Tibial artery (tissue), 4 donors: ENCODE data around the gene MUC2.

Source experiments
- DNase-seq, 2 donors: peaks; one replicate each; pipeline ENCODE4 v3.0.0-alpha.2; 2019
- H3K27ac ChIP-seq, 2 donors: fragments of 200-600 bp; sonication (generic) in 1 of 2; 1 replicate in 1 of 2; 2 replicates in 1 of 2; pipeline ENCODE4 v1.5.1; 2018 to 2019; ENCODE audit warnings: mild to moderate bottlenecking in 1 of 2
- H3K27me3 ChIP-seq, 2 donors: fragments of 200-600 bp; sonication (generic) in 1 of 2; one replicate each; pipeline versions ENCODE4 v1.5.1 to v1.6.0; 2016 to 2019
- H3K36me3 ChIP-seq, 3 donors: fragments of 200-600 bp; sonication (generic) in 2 of 3; one replicate each; pipeline ENCODE4 v1.5.1; 2016 to 2019; ENCODE audit warnings: mild to moderate bottlenecking in 2 of 3
- H3K4me1 ChIP-seq, 4 donors: fragments of 200-600 bp; sonication (generic) in 2 of 4; 1 replicate in 3 of 4; 2 replicates in 1 of 4; pipeline ENCODE4 v1.5.1; 2016 to 2019
- H3K4me3 ChIP-seq, 2 donors: fragments of 200-600 bp; sonication (generic) in 1 of 2; 1 replicate in 1 of 2; 2 replicates in 1 of 2; pipeline ENCODE4 v1.5.1; 2018 to 2019; ENCODE audit warnings: mild to moderate bottlenecking in 2 of 2
- H3K9me3 ChIP-seq, 3 donors: fragments of 200-600 bp; sonication (generic) in 1 of 3; one replicate each; pipeline ENCODE4 v1.5.1; 2016 to 2019
- intact Hi-C: fragments of 100-400 bp; cut with DNase I; formaldehyde crosslinking; loops from one replicate; pipeline ENCODE4 v1.15.0; 2023; ENCODE audit warnings: low total_unique reads
- TF ChIP-seq, protein P1 (sequence below), 2 experiments: fragments of 200-600 bp in 1 of 2; fragments of 450-650 bp in 1 of 2; IDR thresholded peaks; one replicate each; pipeline ENCODE4 v1.5.1; 2017 to 2019; ENCODE audit warnings: antibody characterized with exemption in 2 of 2, mild to moderate bottlenecking in 1 of 2, moderate library complexity in 1 of 2

The MUC2 gene

DNA sequence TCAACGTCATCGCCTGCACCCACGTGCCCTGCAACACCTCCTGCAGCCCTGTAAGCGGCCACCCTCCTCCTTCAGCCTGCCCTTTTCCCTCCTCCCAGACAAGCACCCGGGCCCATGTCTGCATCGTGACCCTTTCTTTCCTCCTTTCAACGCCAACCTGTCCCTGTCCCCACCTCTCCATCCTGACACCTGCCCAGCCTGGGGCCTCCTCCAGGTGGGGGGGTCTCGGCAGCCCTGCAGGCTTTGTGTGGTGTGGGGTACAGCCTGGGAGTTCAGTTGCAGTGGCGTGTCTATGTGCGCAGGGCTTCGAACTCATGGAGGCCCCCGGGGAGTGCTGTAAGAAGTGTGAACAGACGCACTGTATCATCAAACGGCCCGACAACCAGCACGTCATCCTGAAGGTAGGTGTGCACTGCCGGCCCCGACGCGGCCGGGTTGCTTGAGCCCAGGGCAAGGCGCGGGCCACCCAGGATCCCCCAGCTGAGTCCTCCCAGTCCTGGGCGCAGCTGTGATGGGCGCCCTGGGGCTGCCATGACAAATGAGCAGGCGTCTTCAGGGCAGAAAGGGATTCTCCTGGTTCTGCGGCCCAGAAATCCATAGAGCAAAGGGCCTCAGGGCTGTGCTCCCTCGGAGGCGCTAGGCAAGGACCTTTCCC is 33.7 kb downstream of the MUC2 start:
- TF ChIP-seq, protein P1, sequence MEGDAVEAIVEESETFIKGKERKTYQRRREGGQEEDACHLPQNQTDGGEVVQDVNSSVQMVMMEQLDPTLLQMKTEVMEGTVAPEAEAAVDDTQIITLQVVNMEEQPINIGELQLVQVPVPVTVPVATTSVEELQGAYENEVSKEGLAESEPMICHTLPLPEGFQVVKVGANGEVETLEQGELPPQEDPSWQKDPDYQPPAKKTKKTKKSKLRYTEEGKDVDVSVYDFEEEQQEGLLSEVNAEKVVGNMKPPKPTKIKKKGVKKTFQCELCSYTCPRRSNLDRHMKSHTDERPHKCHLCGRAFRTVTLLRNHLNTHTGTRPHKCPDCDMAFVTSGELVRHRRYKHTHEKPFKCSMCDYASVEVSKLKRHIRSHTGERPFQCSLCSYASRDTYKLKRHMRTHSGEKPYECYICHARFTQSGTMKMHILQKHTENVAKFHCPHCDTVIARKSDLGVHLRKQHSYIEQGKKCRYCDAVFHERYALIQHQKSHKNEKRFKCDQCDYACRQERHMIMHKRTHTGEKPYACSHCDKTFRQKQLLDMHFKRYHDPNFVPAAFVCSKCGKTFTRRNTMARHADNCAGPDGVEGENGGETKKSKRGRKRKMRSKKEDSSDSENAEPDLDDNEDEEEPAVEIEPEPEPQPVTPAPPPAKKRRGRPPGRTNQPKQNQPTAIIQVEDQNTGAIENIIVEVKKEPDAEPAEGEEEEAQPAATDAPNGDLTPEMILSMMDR (IDR thresholded peaks at IDR 0.05) = no peak
- H3K36me3 ChIP-seq = no peaks in the 10 kb centered on the region
- no peaks in the 10 kb centered on the region for H3K9me3 ChIP-seq
- intact Hi-C loops = no loop called here
- no peaks in the 10 kb centered on the region for H3K4me1 ChIP-seq
- no peak overlapping the region for H3K4me3 ChIP-seq
- no peak overlapping the region for H3K27ac ChIP-seq
- H3K27me3 ChIP-seq = peaks cover 0 to 66% of the 10 kb centered on the region in 2 donors
- DNase-seq = no peak

DNA sequence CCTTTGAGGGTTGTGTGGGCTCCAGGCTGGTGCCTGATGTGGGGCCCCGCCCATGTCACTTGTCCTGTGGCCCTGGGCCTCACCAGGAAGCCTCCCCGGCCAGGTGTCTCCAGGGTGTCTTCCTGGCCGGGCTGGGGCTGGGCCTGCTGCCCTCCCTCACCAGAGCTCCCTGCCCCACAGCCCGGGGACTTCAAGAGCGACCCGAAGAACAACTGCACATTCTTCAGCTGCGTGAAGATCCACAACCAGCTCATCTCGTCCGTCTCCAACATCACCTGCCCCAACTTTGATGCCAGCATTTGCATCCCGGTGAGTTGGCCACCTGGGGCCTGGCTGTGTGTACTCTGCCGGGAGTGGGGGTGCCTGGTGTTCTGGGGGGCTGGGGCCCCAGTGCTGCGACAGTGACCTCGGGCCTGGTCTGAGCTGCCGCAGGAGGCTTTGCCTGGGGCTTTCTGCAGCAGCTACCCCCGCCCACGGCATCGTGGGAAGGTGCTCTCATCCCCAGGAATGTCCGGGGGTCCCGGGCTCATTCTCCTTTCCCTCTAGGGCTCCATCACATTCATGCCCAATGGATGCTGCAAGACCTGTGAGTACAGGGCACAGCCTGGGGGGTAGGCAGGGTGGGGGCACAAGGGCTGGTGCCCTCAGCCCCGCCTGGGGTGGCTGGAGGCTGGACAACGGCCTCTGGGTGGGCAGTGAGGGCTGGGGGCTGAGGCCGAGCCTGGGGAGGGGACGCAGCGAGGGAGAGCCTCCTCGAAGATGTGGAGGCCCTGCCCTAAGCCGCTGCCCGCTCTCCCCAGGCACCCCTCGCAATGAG is 34.6 kb downstream of the MUC2 start:
- TF ChIP-seq, protein P1 (IDR thresholded peaks at IDR 0.05) = no peak
- Histone ChIP-seq H3K4me3 (no peak overlapping the region), H3K4me1 (no peaks in the 10 kb centered on the region), H3K27ac (no peak overlapping the region), H3K27me3 (peaks cover 0 to 66% of the 10 kb centered on the region in 2 donors), H3K9me3 (no peaks in the 10 kb centered on the region), H3K36me3 (no peaks in the 10 kb centered on the region)
- DNase-seq = no peak
- intact Hi-C loops = no loop called here

DNA sequence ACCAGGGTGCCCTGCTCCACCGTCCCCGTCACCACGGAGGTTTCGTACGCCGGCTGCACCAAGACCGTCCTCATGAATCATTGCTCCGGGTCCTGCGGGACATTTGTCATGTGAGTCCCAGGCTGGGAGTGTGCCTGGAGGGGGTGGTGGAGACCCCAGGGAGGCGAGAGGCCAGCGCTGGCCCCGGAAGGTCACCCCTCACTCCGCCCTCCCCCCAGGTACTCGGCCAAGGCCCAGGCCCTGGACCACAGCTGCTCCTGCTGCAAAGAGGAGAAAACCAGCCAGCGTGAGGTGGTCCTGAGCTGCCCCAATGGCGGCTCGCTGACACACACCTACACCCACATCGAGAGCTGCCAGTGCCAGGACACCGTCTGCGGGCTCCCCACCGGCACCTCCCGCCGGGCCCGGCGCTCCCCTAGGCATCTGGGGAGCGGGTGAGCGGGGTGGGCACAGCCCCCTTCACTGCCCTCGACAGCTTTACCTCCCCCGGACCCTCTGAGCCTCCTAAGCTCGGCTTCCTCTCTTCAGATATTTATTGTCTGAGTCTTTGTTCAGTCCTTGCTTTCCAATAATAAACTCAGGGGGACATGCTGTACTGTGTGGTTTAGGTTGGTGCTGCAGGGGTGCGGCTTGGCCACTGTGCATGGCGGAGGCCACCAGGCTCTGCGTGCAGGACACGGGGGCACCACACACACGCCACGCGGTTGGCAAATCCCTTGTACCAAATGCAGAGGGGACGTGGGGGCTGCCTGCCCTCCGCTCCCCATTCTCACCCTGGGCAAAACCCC is 35.4 kb downstream of the MUC2 start:
- peak in 1 of 2 donors; percentile 34 for DNase-seq
- Histone ChIP-seq H3K4me1 (no peaks in the 10 kb centered on the region), H3K4me3 (no peak overlapping the region), H3K9me3 (no peaks in the 10 kb centered on the region), H3K27ac (no peak overlapping the region), H3K27me3 (peaks cover 0 to 64% of the 10 kb centered on the region in 2 donors), H3K36me3 (no peaks in the 10 kb centered on the region)
- intact Hi-C loops = no loop called here
- TF ChIP-seq, protein P1 (IDR thresholded peaks at IDR 0.05) = no peak

DNA sequence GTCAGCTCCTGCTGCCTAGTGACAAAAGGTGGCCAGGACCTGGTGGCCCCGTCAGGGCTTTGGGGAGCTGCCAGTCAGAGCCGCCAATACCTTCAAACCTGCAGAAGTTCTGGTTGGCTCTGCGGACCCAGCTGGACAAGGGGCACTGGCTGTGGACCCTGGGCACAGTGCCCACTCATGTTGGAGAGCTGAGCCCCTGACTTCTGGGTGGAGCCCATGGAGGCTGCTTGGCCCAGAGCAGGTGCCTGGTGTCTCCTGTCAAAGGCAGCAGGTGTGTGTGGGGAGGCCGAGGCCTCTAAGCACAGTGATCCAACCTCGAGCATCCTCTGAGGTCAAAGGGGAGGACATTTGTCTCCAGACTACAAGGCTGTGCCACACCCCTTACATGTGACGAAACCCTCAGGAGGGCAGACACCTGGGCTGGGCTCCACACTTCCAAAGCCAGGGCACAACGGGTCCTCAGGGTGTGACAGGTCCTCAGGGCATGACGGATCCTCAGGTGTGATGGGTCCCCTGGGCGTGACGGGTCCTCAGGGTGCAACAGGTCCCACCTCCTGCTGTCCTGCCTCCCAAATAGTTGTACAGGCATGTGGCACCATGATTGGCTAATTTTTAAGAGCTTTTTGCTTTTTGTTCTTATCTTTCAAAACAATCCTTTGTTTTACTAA is 37.0 kb downstream of the MUC2 start:
- Histone ChIP-seq H3K4me1 (no peaks in the 10 kb centered on the region), H3K9me3 (no peaks in the 10 kb centered on the region), H3K27me3 (peaks cover 0 to 56% of the 10 kb centered on the region in 2 donors), H3K4me3 (no peak overlapping the region), H3K36me3 (no peaks in the 10 kb centered on the region), H3K27ac (no peak overlapping the region)
- intact Hi-C loops = no loop called here
- peak in 1 of 2 donors; percentile 39 for DNase-seq
- TF ChIP-seq, protein P1 (IDR thresholded peaks at IDR 0.05) = no peak
